ENCODE measurements around the gene RARS1.

DNA sequence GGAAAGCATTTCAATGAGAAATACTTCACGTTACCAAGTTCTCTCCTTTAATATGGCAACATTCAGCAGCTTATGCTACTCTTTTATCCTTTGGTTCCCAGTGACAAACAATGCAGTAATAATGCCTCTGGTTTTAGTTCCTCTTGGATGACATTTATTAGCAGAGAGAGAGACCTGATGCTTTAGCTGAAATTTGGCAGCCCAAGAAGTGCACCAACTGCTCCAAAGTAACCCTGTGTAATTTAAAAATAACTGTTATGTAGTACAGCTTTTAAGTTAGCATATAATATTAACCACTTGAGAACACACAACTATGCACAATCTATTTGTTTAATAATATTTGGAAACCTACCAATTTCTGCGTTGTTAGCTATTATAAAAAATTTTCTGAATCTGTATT lies 71.1 kb downstream of the RARS1 start:
- TF ChIP-seq, protein P1, sequence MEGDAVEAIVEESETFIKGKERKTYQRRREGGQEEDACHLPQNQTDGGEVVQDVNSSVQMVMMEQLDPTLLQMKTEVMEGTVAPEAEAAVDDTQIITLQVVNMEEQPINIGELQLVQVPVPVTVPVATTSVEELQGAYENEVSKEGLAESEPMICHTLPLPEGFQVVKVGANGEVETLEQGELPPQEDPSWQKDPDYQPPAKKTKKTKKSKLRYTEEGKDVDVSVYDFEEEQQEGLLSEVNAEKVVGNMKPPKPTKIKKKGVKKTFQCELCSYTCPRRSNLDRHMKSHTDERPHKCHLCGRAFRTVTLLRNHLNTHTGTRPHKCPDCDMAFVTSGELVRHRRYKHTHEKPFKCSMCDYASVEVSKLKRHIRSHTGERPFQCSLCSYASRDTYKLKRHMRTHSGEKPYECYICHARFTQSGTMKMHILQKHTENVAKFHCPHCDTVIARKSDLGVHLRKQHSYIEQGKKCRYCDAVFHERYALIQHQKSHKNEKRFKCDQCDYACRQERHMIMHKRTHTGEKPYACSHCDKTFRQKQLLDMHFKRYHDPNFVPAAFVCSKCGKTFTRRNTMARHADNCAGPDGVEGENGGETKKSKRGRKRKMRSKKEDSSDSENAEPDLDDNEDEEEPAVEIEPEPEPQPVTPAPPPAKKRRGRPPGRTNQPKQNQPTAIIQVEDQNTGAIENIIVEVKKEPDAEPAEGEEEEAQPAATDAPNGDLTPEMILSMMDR (IDR thresholded peaks at IDR 0.05), result no peak
- TF ChIP-seq POLR2A (IDR thresholded peaks at IDR 0.05), result no peak
